Measurements from ENCODE around the gene CCDC127. TPM values are rescaled to one million over a fixed set of nuclear protein-coding genes. Genes with fewer than 3 reads are reported as not detected.

CCDC127 gene
- total RNA-seq, 2 donors from 2014 or later: 2.7 to 7.8 TPM

DNA sequence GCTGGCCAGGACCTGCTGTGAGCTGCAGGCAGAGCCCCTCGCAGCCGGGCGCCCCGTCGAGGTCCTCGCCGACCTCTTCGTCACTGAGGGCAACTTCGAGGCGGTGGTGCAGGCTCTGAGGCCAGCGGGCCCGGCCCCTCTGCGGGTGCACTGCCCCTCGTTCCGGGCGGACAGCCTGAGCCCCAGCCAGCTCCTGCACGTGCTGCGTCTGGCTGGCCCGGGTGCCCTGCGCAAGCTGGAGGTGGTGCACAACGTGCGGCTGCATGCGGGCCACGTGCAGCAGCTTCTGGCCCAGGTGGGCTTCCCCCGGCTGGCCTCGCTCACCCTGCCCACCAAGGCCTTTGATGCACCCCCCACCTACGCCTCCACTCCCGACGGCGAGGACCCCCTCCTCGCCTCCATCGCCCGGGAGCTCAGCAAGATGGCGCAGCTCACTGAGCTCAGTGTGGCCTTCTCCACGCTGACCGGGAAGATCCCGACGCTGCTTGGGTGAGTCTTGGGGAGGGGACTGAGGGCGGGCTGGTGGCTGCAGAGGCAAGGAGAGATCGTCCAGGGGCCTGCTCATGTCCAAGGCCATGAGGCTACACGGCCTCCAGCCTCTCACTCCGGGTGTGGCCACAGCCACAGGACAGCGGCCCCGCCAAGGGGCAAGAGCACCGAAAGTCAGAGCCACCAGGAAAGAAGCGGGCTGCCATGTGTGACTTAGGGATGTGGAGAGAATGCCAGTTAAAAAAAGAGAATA, 25.8 kb downstream of the CCDC127 start:
- Histone ChIP-seq H3K36me3 (no peaks in the 10 kb centered on the region), H3K4me3 (no peak overlapping the region), H3K9me3 (no peaks in the 10 kb centered on the region), H3K4me1 (ENCODE audit: control insufficient read depth in 1 of 2, low read depth in 2 of 2) (peaks cover 4 to 26% of the 10 kb centered on the region in 2 donors), H3K27me3 (replicated peaks; ENCODE audit: insufficient read depth) (no peaks in the 10 kb centered on the region), H3K27ac (no peak overlapping the region)
- DNase-seq (ENCODE audit: low spot score) (no peak), ATAC-seq (ENCODE audit: insufficient number of reproducible peaks, low FRiP score, low read depth) (no peak)
- TF ChIP-seq, protein P1, sequence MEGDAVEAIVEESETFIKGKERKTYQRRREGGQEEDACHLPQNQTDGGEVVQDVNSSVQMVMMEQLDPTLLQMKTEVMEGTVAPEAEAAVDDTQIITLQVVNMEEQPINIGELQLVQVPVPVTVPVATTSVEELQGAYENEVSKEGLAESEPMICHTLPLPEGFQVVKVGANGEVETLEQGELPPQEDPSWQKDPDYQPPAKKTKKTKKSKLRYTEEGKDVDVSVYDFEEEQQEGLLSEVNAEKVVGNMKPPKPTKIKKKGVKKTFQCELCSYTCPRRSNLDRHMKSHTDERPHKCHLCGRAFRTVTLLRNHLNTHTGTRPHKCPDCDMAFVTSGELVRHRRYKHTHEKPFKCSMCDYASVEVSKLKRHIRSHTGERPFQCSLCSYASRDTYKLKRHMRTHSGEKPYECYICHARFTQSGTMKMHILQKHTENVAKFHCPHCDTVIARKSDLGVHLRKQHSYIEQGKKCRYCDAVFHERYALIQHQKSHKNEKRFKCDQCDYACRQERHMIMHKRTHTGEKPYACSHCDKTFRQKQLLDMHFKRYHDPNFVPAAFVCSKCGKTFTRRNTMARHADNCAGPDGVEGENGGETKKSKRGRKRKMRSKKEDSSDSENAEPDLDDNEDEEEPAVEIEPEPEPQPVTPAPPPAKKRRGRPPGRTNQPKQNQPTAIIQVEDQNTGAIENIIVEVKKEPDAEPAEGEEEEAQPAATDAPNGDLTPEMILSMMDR (IDR thresholded peaks at IDR 0.05): no peak

DNA sequence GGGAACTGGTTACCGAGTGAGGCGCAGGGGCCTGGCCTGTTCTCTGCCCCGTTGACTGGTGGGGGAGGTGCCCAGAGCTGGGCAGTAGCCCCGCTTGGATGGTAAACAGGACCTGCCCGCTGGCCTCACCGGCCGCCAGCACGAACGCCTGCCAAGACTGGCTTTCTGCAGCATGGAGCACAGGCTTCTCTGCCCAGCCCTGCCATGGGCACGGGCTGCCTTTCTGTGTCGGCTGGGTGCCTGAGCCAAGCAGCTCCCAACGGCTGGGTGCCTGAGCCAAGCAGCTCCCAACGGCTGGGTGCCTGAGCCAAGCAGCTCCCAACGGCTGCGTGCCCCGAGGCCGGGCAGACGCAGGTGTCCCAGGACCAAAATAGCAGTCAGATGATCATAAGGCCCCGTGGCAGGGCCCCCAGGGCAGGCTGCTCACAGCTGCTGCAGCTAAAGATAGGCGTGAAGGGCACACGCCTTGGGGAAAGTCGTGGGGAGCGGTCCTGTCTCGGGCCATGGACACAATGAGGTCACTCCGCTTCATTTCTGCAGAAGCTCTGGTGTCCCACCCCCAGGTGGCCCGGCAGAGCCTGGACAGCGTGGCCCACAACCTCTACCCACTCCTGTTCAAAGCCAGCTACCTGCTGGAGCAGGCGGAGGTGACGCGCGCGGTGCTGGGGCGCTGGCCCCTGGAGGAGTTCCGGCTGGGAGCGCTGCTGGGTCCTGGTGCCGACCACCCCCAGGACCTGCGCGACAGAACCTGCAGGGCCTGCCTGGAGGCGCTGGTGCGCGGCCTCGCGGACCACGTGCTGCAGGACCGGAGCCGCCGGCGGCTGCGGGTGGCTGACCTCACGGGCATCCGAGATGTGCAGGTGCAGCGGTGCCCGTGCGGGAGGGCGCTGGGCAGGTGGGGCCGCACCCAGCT, 26.7 kb downstream of the CCDC127 start, which contains the start of gene LRRC14B:
Gene LRRC14B, plus strand, starts transcription at position 460 of the 913 bp plus-strand sequence. Its CDS starts 44 bp downstream, at position 504.
- no peak within 1 kb of the TSS for H3K27ac ChIP-seq

DNA sequence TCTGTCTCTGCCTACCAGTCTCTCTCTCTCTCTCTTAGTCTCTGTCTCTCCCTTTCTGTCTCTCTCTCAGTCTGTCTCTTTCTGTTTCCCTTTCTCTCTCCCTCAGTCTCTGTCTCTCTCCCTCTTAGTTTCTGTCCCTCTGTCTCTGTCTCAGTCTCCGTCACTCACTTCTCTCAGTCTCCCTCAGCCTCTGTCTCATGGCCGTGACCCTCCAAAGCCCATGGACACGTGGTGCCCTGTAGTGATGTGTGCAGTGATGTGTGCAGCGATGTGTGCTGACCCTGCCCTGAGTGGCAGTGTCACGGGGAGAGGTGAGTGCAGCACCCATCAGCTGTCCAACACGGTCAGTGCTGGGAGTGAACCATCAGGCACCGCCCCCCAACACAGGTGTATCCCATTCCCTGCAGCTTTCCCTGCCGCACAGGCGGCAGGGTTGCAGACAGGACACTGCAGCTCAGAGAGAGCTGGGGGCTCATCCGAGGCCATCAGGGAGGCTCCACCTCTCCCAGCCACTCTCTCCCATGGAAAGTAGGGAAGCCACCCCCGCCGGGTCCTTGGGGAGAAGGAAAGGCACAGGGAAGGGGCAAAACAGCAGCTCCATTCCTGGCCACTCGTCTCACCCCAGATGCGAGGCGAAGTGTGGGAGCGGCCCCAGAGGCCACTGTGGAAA, 27.5 kb downstream of the CCDC127 start:
- ATAC-seq (ENCODE audit: insufficient number of reproducible peaks, low FRiP score, low read depth): no peak
- Histone ChIP-seq H3K4me3 (peak overlapping the region; percentile 57), H3K27ac (no peak overlapping the region), H3K9me3 (no peaks in the 10 kb centered on the region), H3K27me3 (replicated peaks; ENCODE audit: insufficient read depth) (no peaks in the 10 kb centered on the region), H3K36me3 (no peaks in the 10 kb centered on the region), H3K4me1 (ENCODE audit: control insufficient read depth in 1 of 2, low read depth in 2 of 2) (peaks cover 4 to 26% of the 10 kb centered on the region in 2 donors)
- no peak for DNase-seq (ENCODE audit: low spot score)
- TF ChIP-seq, protein P1 (IDR thresholded peaks at IDR 0.05): no peak

More for the DNA sequence above, 26.7 kb downstream of the CCDC127 start, which contains the start of gene LRRC14B:
- TF ChIP-seq, protein P1 (IDR thresholded peaks at IDR 0.05): no peak
- Histone ChIP-seq H3K9me3 (no peaks in the 10 kb centered on the region), H3K4me3 (peak within 1 kb of the TSS; percentile 57), H3K4me1 (ENCODE audit: control insufficient read depth in 1 of 2, low read depth in 2 of 2) (peaks cover 4 to 26% of the 10 kb centered on the region in 2 donors), H3K36me3 (no peaks in the 10 kb centered on the region), H3K27me3 (replicated peaks; ENCODE audit: insufficient read depth) (no peaks in the 10 kb centered on the region)
- ATAC-seq (ENCODE audit: insufficient number of reproducible peaks, low FRiP score, low read depth) (no peak), DNase-seq (ENCODE audit: low spot score) (no peak)

DNA sequence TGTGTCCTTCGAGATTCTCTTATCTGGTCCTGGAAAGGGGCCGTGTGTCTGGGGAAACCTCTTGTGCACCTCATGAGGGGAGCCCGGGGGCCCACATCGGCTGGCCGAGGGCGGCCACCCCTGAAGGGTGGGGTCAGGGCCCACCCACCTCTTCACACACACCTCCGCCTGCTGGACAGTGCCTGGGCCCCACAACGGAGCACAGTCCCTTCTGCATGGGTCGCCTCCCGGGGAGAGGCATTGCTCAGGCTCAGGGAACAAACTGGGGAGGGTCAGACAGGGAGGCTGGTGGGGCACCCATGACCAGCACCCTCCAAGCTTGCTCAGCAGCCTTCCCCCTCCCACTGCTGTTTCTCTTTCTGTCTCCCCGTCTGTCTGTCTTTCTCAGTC, 28.0 kb downstream of the CCDC127 start:
- peaks cover 4 to 26% of the 10 kb centered on the region in 2 donors for H3K4me1 ChIP-seq (ENCODE audit: control insufficient read depth in 1 of 2, low read depth in 2 of 2)
- TF ChIP-seq, protein P1 (IDR thresholded peaks at IDR 0.05): no peak
- no peak overlapping the region for H3K4me3 ChIP-seq
- no peaks in the 10 kb centered on the region for H3K9me3 ChIP-seq
- ATAC-seq (ENCODE audit: insufficient number of reproducible peaks, low FRiP score, low read depth) (no peak), DNase-seq (ENCODE audit: low spot score) (no peak)
- no peaks in the 10 kb centered on the region for H3K36me3 ChIP-seq
- no peaks in the 10 kb centered on the region for H3K27me3 ChIP-seq (replicated peaks; ENCODE audit: insufficient read depth)
- H3K27ac ChIP-seq: no peak overlapping the region
